ENCODE data around the gene PIR.

DNA sequence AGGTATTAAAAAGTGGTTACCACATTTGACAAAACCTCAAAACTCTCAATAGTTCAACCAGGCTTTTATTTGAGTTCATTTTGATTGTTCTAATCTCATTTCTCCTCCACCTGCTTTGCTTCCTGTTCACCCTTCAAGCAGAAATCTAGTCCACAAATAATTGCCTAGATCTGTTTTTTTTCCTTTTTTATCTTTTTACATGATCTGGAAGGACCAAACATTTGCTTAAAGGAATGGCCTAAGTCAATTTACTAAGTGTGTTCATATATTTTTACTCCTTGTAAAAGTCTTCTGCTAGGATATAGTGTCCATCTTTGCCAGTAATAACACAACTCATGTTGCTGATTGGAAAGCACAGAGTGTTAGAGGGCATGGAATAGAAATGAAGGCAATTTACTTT lies 82.7 kb downstream of the PIR start:
- TF ChIP-seq POLR2A (IDR thresholded peaks at IDR 0.05): no peak
- TF ChIP-seq, protein P1, sequence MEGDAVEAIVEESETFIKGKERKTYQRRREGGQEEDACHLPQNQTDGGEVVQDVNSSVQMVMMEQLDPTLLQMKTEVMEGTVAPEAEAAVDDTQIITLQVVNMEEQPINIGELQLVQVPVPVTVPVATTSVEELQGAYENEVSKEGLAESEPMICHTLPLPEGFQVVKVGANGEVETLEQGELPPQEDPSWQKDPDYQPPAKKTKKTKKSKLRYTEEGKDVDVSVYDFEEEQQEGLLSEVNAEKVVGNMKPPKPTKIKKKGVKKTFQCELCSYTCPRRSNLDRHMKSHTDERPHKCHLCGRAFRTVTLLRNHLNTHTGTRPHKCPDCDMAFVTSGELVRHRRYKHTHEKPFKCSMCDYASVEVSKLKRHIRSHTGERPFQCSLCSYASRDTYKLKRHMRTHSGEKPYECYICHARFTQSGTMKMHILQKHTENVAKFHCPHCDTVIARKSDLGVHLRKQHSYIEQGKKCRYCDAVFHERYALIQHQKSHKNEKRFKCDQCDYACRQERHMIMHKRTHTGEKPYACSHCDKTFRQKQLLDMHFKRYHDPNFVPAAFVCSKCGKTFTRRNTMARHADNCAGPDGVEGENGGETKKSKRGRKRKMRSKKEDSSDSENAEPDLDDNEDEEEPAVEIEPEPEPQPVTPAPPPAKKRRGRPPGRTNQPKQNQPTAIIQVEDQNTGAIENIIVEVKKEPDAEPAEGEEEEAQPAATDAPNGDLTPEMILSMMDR (IDR thresholded peaks at IDR 0.05): no peak
- TF ChIP-seq EP300 (IDR thresholded peaks at IDR 0.05): no peak

Measured in ovary (tissue), 3 donors.